Measurements from ENCODE around the gene TRIOBP. TPM values are rescaled to one million over a fixed set of nuclear protein-coding genes. Genes with fewer than 3 reads are reported as not detected.

TRIOBP gene
- total RNA-seq, 2 donors from 2014 or later, result 74.7 to 82.2 TPM

- no peak for DNase-seq
Measured at GRCh38 chr22:37774728-37775127, 77.9 kb downstream of the TRIOBP start.

GRCh38 chr22:37775785-37776638, 79.2 kb downstream of the TRIOBP start:
- H3K27ac Mint-ChIP-seq, result no peak overlapping the region
- no peaks in the 10 kb centered on the region for H3K27me3 ChIP-seq (ENCODE audit: control insufficient read depth, insufficient read depth, low read length, poor library complexity, severe bottlenecking)

More at GRCh38 chr22:37774728-37775127, 77.9 kb downstream of the TRIOBP start:
- Histone ChIP-seq H3K9me3 (ENCODE audit: control insufficient read depth, low read length) (no peaks in the 10 kb centered on the region), H3K9ac (ENCODE audit: extremely low read depth, low read length, poor library complexity, severe bottlenecking) (no peak overlapping the region), H3K36me3 (ENCODE audit: control insufficient read depth, insufficient read depth, low read length) (peaks cover 27% of the 10 kb centered on the region), H3K4me3 (ENCODE audit: low read length) (no peak overlapping the region), H3K27ac (ENCODE audit: low read depth, low read length) (peak overlapping the region; percentile 49), H3K27me3 (ENCODE audit: control insufficient read depth, insufficient read depth, low read length, poor library complexity, severe bottlenecking) (no peaks in the 10 kb centered on the region), H3K4me1 (ENCODE audit: control insufficient read depth, insufficient read depth, low read length) (no peaks in the 10 kb centered on the region)
- Mint-ChIP-seq H3K9me3 (no peaks in the 10 kb centered on the region), H3K27me3 (ENCODE audit: insufficient read depth) (peaks cover 2% of the 10 kb centered on the region), H3K4me1 (peaks cover 4% of the 10 kb centered on the region), H3K4me3 (no peak overlapping the region), H3K27ac (no peak overlapping the region), H3K36me3 (ENCODE audit: low read depth) (peaks cover 27% of the 10 kb centered on the region)
- TF ChIP-seq CTCF (conservative IDR thresholded peaks at IDR 0.05), result no peak
- 91 to 95% methylated on average over 3 of the region's 3 CpGs for whole genome bisulfite sequencing, 2 experiments (ENCODE audit: insufficient coverage in 1 of 2, insufficient read length in 1 of 2)

GRCh38 chr22:37776639-37777005, 79.8 kb downstream of the TRIOBP start:
- Histone ChIP-seq H3K36me3 (ENCODE audit: control insufficient read depth, insufficient read depth, low read length) (peaks cover 17% of the 10 kb centered on the region), H3K27ac (ENCODE audit: low read depth, low read length) (no peak overlapping the region), H3K9me3 (ENCODE audit: control insufficient read depth, low read length) (no peaks in the 10 kb centered on the region), H3K27me3 (ENCODE audit: control insufficient read depth, insufficient read depth, low read length, poor library complexity, severe bottlenecking) (no peaks in the 10 kb centered on the region), H3K9ac (ENCODE audit: extremely low read depth, low read length, poor library complexity, severe bottlenecking) (no peak overlapping the region), H3K4me1 (ENCODE audit: control insufficient read depth, insufficient read depth, low read length) (no peaks in the 10 kb centered on the region), H3K4me3 (ENCODE audit: low read length) (no peak overlapping the region)
- H3K9me3 Mint-ChIP-seq, result no peaks in the 10 kb centered on the region
- H3K36me3 Mint-ChIP-seq (ENCODE audit: low read depth), result peaks cover 20% of the 10 kb centered on the region
- H3K4me1 Mint-ChIP-seq, result peaks cover 9% of the 10 kb centered on the region
- WGBS, 2 experiments (ENCODE audit: insufficient coverage in 1 of 2, insufficient read length in 1 of 2), result 91% methylated on average over 10 of the region's 10 CpGs
- peaks cover 2% of the 10 kb centered on the region for H3K27me3 Mint-ChIP-seq (ENCODE audit: insufficient read depth)
- DNase-seq, result no peak
- no peak overlapping the region for H3K4me3 Mint-ChIP-seq
- no peak for TF ChIP-seq CTCF (conservative IDR thresholded peaks at IDR 0.05)
- no peak overlapping the region for H3K27ac Mint-ChIP-seq

More at GRCh38 chr22:37775785-37776638, 79.2 kb downstream of the TRIOBP start:
- no peaks in the 10 kb centered on the region for H3K4me1 ChIP-seq (ENCODE audit: control insufficient read depth, insufficient read depth, low read length)
- WGBS, 2 experiments (ENCODE audit: insufficient coverage in 1 of 2, insufficient read length in 1 of 2), result 89 to 94% methylated on average over 6 to 16 of the region's 17 CpGs
- no peak overlapping the region for H3K4me3 Mint-ChIP-seq
- H3K4me1 Mint-ChIP-seq, result peaks cover 4% of the 10 kb centered on the region
- peaks cover 23% of the 10 kb centered on the region for H3K36me3 ChIP-seq (ENCODE audit: control insufficient read depth, insufficient read depth, low read length)
- no peak overlapping the region for H3K9ac ChIP-seq (ENCODE audit: extremely low read depth, low read length, poor library complexity, severe bottlenecking)
- no peak for DNase-seq
- H3K36me3 Mint-ChIP-seq (ENCODE audit: low read depth), result peaks cover 23% of the 10 kb centered on the region
- H3K9me3 Mint-ChIP-seq, result no peaks in the 10 kb centered on the region
- H3K27me3 Mint-ChIP-seq (ENCODE audit: insufficient read depth), result peaks cover 2% of the 10 kb centered on the region
- H3K4me3 ChIP-seq (ENCODE audit: low read length), result no peak overlapping the region
- H3K27ac ChIP-seq (ENCODE audit: low read depth, low read length), result peak overlapping the region; percentile 24
- no peaks in the 10 kb centered on the region for H3K9me3 ChIP-seq (ENCODE audit: control insufficient read depth, low read length)
- TF ChIP-seq CTCF (conservative IDR thresholded peaks at IDR 0.05), result no peak

All from endodermal cell (in vitro differentiated cells).